GM18517 (cell line): Measurements from ENCODE around the gene FSIP2.

ENCODE experiments used
- ATAC-seq: cut with Tn5 transposase; IDR thresholded peaks from one replicate; pipeline ENCODE4 v1.9.1; 2021; ENCODE audit warnings: mild to moderate bottlenecking, moderate library complexity; ENCODE audit not compliant: unreplicated experiment

The FSIP2 gene

GRCh38 chr2:185880396-185880795, 141.8 kb downstream of the FSIP2 start:
- ATAC-seq: no peak
